ENCODE data around the gene LRPAP1.

The LRPAP1 gene

GRCh38 chr4:3485011-3485791 is 47.0 kb downstream of the LRPAP1 start:
- no peak for DNase-seq (ENCODE audit: low read depth in 2 of 2)

DNA sequence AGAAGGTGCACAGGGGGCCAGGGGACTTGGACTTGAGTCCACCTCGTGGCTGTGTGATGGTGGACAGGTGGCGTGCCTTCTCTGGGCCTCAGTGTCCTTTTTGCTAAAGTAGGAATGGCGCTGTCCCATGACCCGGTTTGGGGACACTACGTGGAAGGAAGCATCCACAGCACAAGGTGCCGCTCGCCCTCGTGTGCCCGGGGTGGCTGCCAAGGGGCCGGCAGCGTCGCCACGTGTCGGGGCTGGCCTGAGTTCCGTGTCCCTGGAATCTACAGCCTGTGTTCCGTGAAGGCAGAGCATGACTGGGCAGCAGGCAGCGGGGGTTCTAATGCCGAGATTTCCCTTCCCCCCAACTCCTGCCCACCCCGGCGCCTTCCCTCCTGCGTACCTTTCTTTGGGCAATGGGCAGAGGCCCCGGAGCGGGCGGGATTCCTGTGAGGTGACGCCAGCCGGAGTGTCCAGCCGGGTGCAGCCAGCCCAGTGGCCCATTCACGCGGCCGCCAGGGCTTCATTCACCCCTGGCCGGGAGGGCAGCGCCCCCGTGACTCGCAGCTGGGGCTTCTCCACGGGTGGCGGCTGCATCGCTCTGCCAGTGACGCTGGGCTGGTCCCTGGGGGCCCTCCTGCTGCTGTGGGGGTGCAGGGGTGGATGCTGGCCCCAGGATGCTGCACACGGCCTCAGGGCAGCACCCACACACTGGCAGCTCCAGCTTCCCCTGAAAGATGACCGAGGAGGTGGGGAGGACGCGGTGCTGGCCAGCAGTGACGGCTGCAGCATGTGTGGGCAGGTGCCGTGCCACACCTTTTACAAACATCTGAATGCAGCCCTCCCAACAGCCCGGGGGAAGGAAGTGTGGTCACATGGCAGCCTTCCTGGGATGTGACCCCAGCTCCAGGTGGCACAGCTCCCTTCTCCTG is 47.9 kb downstream of the LRPAP1 start:
- DNase-seq (ENCODE audit: low read depth in 2 of 2): no peak

- no peak for DNase-seq (ENCODE audit: low read depth in 2 of 2)
These were observed 48.7 kb downstream of the LRPAP1 start for GRCh38 chr4:3483471-3483921.

- no peak for DNase-seq (ENCODE audit: low read depth in 2 of 2)
These were observed 49.5 kb downstream of the LRPAP1 start for GRCh38 chr4:3482707-3483106.

DNA sequence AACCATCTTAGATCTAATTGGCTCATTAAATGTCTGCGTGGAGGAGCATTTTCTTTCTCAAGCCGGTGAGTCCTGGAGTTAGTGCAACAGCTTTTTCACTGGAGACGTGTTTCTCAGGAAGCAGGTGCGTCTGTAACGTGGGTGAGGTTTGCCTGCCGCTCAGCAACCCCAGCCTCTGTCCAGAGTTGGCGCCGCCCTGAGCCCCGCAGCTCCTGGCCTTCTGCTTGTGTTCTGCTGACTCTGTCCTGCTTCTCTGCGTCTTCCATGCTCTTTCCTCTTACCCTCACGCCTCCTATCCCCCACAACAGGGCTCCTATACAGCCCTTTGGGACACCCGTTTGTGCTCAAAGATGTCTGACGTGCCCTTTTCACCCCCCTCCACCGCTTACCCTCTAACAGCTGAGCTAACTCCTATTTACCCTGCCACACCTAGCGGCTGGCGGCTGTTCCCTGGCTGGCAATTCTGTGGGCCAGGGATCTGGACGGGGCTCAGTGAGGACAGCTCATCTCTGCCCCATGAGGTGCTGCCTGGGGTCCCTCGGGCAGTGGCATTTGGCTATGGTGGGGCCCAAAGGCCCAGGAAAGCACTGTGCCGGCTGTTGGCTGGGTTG is 50.3 kb downstream of the LRPAP1 start:
- no peak for DNase-seq (ENCODE audit: low read depth in 2 of 2)

- DNase-seq (ENCODE audit: low read depth in 2 of 2): no peak
These were observed 51.1 kb downstream of the LRPAP1 start for GRCh38 chr4:3481113-3481531.

DNA sequence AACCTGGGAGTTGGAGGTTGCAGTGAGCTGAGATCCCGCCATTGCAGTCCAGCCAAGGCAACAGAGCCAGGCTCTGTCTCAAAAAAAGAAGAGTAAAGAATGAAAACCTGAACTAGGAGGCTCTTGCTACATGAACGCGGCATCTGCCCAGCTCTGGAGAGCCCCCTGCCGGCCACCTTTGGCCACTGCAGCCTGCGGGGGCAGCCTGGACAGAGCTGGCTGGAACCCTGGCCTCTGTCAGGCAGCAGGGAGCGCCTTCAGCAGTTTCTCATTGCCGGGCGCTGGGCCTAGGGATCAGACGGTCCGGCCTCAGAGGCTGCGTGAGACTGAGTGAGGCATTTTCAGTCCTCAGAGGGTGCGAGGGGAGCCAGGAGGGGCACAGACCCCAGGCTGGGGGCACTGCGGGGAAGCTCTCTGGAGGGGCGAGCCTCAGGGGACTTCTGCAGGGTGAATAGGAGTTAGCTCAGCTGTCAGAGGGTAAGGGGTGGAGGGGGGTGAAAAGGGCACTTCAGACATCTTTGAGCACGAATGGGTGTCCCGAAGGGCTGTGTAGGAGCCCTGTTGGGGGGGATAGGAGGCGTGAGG is 51.6 kb downstream of the LRPAP1 start:
- DNase-seq (ENCODE audit: low read depth in 2 of 2): peak; percentile 12 to 44

- DNase-seq (ENCODE audit: low read depth in 2 of 2): no peak
These were observed 52.7 kb downstream of the LRPAP1 start for GRCh38 chr4:3479358-3480101.

DNA sequence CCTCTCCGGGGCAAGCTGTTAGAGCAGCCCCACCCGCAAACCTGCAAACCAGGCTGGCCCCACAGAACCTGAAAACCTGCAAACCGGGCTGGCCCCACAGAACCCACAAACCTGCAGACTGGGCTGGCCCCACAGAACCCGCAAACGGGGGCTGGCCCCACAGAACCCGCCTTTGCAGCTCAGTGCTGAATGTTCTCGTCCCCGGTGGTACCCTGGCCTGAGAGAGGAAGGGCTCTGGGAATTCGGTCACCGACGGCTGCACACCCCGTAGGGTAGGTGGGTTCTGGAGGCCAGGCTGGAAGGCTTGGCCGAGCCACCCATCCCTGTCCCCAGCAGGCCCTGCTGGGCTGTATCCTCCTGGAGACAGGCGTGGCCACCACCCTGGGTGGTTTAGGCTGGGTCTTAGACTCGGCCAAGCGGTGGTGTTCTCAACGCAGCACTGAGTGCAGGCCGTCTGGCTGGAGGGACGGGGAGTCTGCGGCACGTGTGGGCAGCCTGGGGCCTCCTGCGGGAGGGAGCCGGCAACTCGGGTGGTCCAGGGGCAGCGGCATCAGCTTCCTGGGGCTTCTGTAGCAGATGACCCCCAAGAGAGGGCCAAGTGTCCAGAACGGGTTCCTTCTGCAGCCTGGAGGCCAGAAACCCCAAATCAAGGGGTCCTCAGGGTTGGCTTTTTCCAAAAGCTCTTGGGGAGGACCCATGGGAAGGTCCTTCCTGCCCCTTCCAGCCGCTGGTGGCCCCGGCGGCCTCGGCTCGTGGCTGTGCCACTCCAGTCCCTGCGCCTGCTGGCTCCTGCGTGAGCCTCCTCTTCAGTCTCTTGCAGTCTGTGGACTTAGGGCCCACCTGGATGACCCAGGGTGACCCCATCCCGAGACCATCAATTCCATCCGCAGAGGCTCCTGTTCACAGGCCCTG is 53.5 kb downstream of the LRPAP1 start:
- DNase-seq (ENCODE audit: low read depth in 2 of 2): no peak

- no peak for DNase-seq (ENCODE audit: low read depth in 2 of 2)
These were observed 54.3 kb downstream of the LRPAP1 start for GRCh38 chr4:3477750-3478430.

GRCh38 chr4:3476936-3477749 is 55.1 kb downstream of the LRPAP1 start:
- no peak for DNase-seq (ENCODE audit: low read depth in 2 of 2)

DNA sequence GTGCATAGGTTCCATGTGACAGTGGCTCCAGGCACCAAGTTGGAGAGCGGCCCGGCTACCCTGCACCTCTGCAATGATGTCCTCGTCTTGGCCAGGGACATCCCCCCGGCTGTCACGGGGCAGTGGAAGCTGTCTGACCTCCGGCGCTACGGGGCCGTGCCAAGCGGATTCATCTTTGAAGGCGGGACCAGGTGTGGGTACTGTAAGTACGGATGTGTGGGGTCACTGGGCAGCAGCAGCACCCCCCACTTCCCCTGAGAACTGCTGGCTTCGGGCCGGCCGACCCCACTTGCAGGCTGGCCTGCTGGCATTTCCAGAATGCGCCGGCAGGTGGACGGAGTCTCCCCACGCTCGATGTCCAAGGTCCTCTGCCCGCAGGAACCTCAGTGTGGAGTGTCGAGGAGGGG is 55.9 kb downstream of the LRPAP1 start:
- no peak for DNase-seq (ENCODE audit: low read depth in 2 of 2)

- DNase-seq (ENCODE audit: low read depth in 2 of 2): no peak
These were observed 56.4 kb downstream of the LRPAP1 start for GRCh38 chr4:3475713-3476260.

- no peak for DNase-seq (ENCODE audit: low read depth in 2 of 2)
These were observed 57.0 kb downstream of the LRPAP1 start for GRCh38 chr4:3475041-3475712.

GRCh38 chr4:3473996-3474765 is 58.0 kb downstream of the LRPAP1 start:
- no peak for DNase-seq (ENCODE audit: low read depth in 2 of 2)

GRCh38 chr4:3473181-3473950 is 58.9 kb downstream of the LRPAP1 start:
- no peak for DNase-seq (ENCODE audit: low read depth in 2 of 2)

Data from stimulated activated CD8-positive, alpha-beta memory T cell treated with anti-CD3 and anti-CD28 coated beads, Interleukin-7, amount 100 ng/mL, for 4 hours (primary cell).